Keratinocyte (primary cell): ENCODE results near the gene PLEKHA8. TPM values are rescaled to one million over a fixed set of nuclear protein-coding genes. Genes with fewer than 3 reads are reported as not detected.

Source experiments
- DNase-seq: peaks from one replicate; pipeline ENCODE4 v3.0.0-alpha.2; 2011; ENCODE audit warnings: low read depth, missing footprints, low spot score
- FAIRE-seq: peaks from 2 replicates; lab custom pipeline; 2011; peaks lifted over from hg19 to GRCh38; lab: Jason Lieb, UNC
- H2AFZ ChIP-seq: 2 replicates; pipeline ENCODE4 v1.6.0; 2012; ENCODE audit warnings: low read length, control low read depth, inconsistent platforms; ENCODE audit not compliant: control insufficient read depth
- H3K27ac ChIP-seq: 2 replicates; pipeline ENCODE4 v1.5.1; 2011; ENCODE audit warnings: low read length; ENCODE audit not compliant: control insufficient read depth, insufficient read depth
- H3K27me3 ChIP-seq: 3 replicates; pipeline ENCODE4 v1.6.0; 2011; ENCODE audit warnings: low read length; ENCODE audit not compliant: control insufficient read depth, insufficient read depth; ENCODE audit errors: extremely low read depth
- H3K36me3 ChIP-seq, 2 experiments: 2 replicates in 1 of 2; 3 replicates in 1 of 2; pipeline ENCODE4 v1.5.1; 2011; ENCODE audit warnings: low read length in 2 of 2, mild to moderate bottlenecking in 1 of 2; ENCODE audit not compliant: control insufficient read depth in 2 of 2, insufficient read depth in 2 of 2; ENCODE audit errors: extremely low read depth in 1 of 2
- H3K4me1 ChIP-seq: 3 replicates; pipeline ENCODE4 v1.5.1; 2011; ENCODE audit warnings: low read length; ENCODE audit not compliant: control insufficient read depth, insufficient read depth; ENCODE audit errors: extremely low read depth
- H3K4me2 ChIP-seq: 3 replicates; pipeline ENCODE4 v1.6.0; 2011; ENCODE audit warnings: low read depth, low read length; ENCODE audit not compliant: control insufficient read depth, insufficient read depth; ENCODE audit errors: extremely low read depth
- H3K4me3 ChIP-seq, 3 experiments: fragments of 200-600 bp in 1 of 3; sonication (generic) in 1 of 3; 2 replicates in 2 of 3; 3 replicates in 1 of 3; pipeline ENCODE4 v1.5.1; 2011 to 2016; ENCODE audit warnings: low read length in 3 of 3, mild to moderate bottlenecking in 3 of 3, control low read depth in 2 of 3, inconsistent platforms in 1 of 3, low read depth in 1 of 3, mixed read lengths in 1 of 3, mixed run types in 1 of 3, moderate library complexity in 1 of 3; ENCODE audit not compliant: control insufficient read depth in 2 of 3, insufficient read depth in 2 of 3; ENCODE audit errors: extremely low read depth in 1 of 3
- H3K79me2 ChIP-seq: 2 replicates; pipeline ENCODE4 v1.6.0; 2012; ENCODE audit warnings: low read length; ENCODE audit not compliant: control insufficient read depth, insufficient read depth
- H3K9ac ChIP-seq: 3 replicates; pipeline ENCODE4 v1.6.0; 2011; ENCODE audit warnings: low read length; ENCODE audit not compliant: control insufficient read depth, insufficient read depth; ENCODE audit errors: extremely low read depth
- H3K9me1 ChIP-seq: 3 replicates; pipeline ENCODE4 v1.6.0; 2011; ENCODE audit warnings: low read length; ENCODE audit not compliant: control insufficient read depth, insufficient read depth; ENCODE audit errors: extremely low read depth
- H3K9me3 ChIP-seq: 2 replicates; pipeline ENCODE4 v1.5.1; 2012; ENCODE audit warnings: low read depth, low read length; ENCODE audit not compliant: control insufficient read depth
- H4K20me1 ChIP-seq: 3 replicates; pipeline ENCODE4 v1.6.0; 2011; ENCODE audit warnings: low read length; ENCODE audit not compliant: control insufficient read depth, insufficient read depth; ENCODE audit errors: extremely low read depth
- EZH2 ChIP-seq: IDR thresholded peaks from one replicate; pipeline ENCODE4 v1.6.1; 2012; ENCODE audit warnings: inconsistent platforms, mild to moderate bottlenecking, low read length, moderate library complexity
- dilution Hi-C: fragments of 300-500 bp; cut with MboI; formaldehyde crosslinking; loops from one replicate; pipeline ENCODE4 v1.7.0; 2020; ENCODE audit warnings: low sequenced_read_pairs; ENCODE audit not compliant: extremely low pct_ligation_motif_present
- polyA plus RNA-seq, 5 experiments: library from polyadenylated mRNA; depleted of rRNA in 3 of 5; stranded (reverse) in 3 of 5; stranded (forward) in 1 of 5; unstranded in 1 of 5; fragments of >200 nt; gene quantifications; 1 replicate in 1 of 5; 2 replicates in 3 of 5; 3 replicates in 1 of 5; pipeline versions ENCODE4 v1.2.1 to v1.2.3, GENCODE V29; 2011 to 2012; ENCODE audit warnings: missing spikeins in 2 of 5, low read depth in 1 of 5, low replicate concordance in 1 of 5
- small RNA-seq, 3 experiments: library from RNA; depleted of rRNA; stranded (forward); fragments of <200 nt; gene quantifications; one replicate each; pipeline ENCODE3, GENCODE V24; 2012; ENCODE audit warnings: low read depth in 3 of 3, low replicate concordance in 1 of 3; ENCODE audit not compliant: insufficient read length in 3 of 3
- TF ChIP-seq, protein P1 (sequence below), 3 experiments: IDR thresholded peaks in 1 of 3; conservative IDR thresholded peaks in 1 of 3; optimal IDR thresholded peaks in 1 of 3; 2 replicates in 2 of 3; 3 replicates in 1 of 3; pipeline versions ENCODE3 to v1.5.1; 2011; ENCODE audit warnings: low read length in 3 of 3, mild to moderate bottlenecking in 3 of 3, moderate library complexity in 2 of 3, control low read depth in 1 of 3, inconsistent platforms in 1 of 3; ENCODE audit not compliant: insufficient read depth in 2 of 3; ENCODE audit errors: extremely low read depth in 1 of 3

PLEKHA8 gene
- polyA plus RNA-seq, 1 donor (not counting 4 experiments of a cell fraction or from before 2014, with no cell fraction given) = 9.6 TPM

DNA sequence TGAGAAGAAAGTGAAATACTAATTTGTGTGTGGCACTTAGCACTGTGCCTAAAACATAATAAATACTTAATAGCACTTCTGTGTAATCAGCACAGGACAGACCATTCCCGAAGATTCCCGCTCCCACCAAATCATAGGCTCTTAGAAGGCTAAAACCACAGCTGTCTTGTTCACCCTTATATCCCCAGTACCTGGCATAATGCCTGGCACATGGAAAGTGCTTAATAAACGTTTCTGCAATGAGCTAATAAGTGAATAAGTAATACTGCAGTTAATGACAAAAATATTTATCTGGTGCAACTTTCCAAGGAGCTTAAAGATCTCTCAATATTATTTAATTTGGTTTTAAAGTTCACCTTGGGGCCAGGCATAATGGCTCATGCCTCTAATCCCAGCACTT is 149.8 kb downstream of the PLEKHA8 start:
- no peak overlapping the region for H3K4me2 ChIP-seq
- FAIRE-seq = no peak
- no peaks in the 10 kb centered on the region for H3K9me1 ChIP-seq
- H3K27me3 ChIP-seq = no peaks in the 10 kb centered on the region
- H3K9ac ChIP-seq = no peak overlapping the region
- TF ChIP-seq, protein P1, sequence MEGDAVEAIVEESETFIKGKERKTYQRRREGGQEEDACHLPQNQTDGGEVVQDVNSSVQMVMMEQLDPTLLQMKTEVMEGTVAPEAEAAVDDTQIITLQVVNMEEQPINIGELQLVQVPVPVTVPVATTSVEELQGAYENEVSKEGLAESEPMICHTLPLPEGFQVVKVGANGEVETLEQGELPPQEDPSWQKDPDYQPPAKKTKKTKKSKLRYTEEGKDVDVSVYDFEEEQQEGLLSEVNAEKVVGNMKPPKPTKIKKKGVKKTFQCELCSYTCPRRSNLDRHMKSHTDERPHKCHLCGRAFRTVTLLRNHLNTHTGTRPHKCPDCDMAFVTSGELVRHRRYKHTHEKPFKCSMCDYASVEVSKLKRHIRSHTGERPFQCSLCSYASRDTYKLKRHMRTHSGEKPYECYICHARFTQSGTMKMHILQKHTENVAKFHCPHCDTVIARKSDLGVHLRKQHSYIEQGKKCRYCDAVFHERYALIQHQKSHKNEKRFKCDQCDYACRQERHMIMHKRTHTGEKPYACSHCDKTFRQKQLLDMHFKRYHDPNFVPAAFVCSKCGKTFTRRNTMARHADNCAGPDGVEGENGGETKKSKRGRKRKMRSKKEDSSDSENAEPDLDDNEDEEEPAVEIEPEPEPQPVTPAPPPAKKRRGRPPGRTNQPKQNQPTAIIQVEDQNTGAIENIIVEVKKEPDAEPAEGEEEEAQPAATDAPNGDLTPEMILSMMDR (optimal IDR thresholded peaks at IDR 0.05 in 1 of 3, IDR thresholded peaks at IDR 0.05 in 1 of 3, conservative IDR thresholded peaks at IDR 0.05 in 1 of 3; ENCODE audit: extremely low read depth in 1 of 3, insufficient read depth in 2 of 3, low read length in 3 of 3) = no peak
- no peak for TF ChIP-seq EZH2
- no peak overlapping the region for H2AFZ ChIP-seq
- dilution Hi-C loops = no loop called here
- no peaks in the 10 kb centered on the region for H3K9me3 ChIP-seq
- no peak overlapping the region for H3K27ac ChIP-seq
- no peaks in the 10 kb centered on the region for H3K79me2 ChIP-seq
- no peaks in the 10 kb centered on the region for H4K20me1 ChIP-seq
- peaks cover 16% of the 10 kb centered on the region for H3K4me1 ChIP-seq
- no peak overlapping the region for H3K4me3 ChIP-seq
- H3K36me3 ChIP-seq = no peaks in the 10 kb centered on the region
- DNase-seq = no peak

DNA sequence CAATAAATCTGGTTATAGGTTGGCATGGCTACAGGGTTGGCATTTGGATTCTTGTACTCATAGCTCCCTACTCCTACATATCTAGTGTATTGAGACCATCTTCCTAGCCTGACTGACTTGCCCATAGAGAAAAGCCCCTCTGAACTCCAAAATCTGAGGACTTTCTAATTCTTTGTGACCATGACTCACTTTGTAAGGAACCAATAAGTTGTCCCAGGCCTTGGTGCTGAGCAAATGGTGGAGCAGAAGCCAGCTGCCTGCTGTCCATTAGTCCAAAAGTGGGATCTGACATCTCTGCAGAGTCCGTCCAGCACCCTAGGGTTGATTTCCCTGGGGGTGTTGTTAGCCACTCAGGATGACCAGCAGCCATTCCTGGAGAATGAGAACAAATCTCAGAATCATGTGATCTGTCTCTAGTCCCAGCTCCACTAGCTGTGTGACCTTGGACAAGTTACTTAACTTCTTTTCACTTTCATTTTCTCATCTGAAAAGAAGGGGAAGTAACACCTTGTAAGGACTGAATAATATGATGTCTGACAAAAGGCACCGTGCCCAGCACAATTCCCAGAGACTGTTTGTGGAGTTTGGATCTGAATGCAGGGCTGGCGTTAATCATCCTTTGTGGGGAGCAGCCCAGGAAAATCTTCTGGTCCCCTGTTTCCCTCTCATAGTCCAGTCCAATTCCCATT is 150.7 kb downstream of the PLEKHA8 start:
- dilution Hi-C loops = no loop called here
- TF ChIP-seq EZH2 = no peak
- TF ChIP-seq, protein P1 (optimal IDR thresholded peaks at IDR 0.05 in 1 of 3, IDR thresholded peaks at IDR 0.05 in 1 of 3, conservative IDR thresholded peaks at IDR 0.05 in 1 of 3; ENCODE audit: extremely low read depth in 1 of 3, insufficient read depth in 2 of 3, low read length in 3 of 3) = no peak
- H3K9ac ChIP-seq = no peak overlapping the region
- no peaks in the 10 kb centered on the region for H3K36me3 ChIP-seq
- DNase-seq (no peak), FAIRE-seq (no peak)
- no peak overlapping the region for H3K27ac ChIP-seq
- peaks cover 8% of the 10 kb centered on the region for H3K4me1 ChIP-seq
- H3K79me2 ChIP-seq = no peaks in the 10 kb centered on the region
- no peak overlapping the region for H3K4me2 ChIP-seq
- no peak overlapping the region for H2AFZ ChIP-seq
- H4K20me1 ChIP-seq = no peaks in the 10 kb centered on the region
- H3K9me3 ChIP-seq = no peaks in the 10 kb centered on the region
- H3K27me3 ChIP-seq = no peaks in the 10 kb centered on the region
- no peaks in the 10 kb centered on the region for H3K9me1 ChIP-seq
- no peak overlapping the region for H3K4me3 ChIP-seq

Small RNAs within 50 kb of the gene (small RNA-seq; reads per million reads assigned to genes)
- 0 reads per million in 3 experiments for gene RPS27P16

Other genes with a start within 250 kb of the PLEKHA8 start
- 0.04 to 0.11 TPM (median 0.04 TPM) in 3 replicates for gene WIPF3, start 221.9 kb upstream of the PLEKHA8 start, polyA plus RNA-seq
- gene SCRN1, start 38.6 kb upstream of the PLEKHA8 start, polyA plus RNA-seq = 46.0 to 58.2 TPM (median 52.3 TPM) in 3 replicates
- gene FKBP14, start 1.7 kb upstream of the PLEKHA8 start, polyA plus RNA-seq = 16.0 to 24.5 TPM (median 18.3 TPM) in 3 replicates
- gene MTURN, start 106.6 kb downstream of the PLEKHA8 start, polyA plus RNA-seq = 5.9 to 10.9 TPM (median 10.8 TPM) in 3 replicates